KMS-11 (cell line): ENCODE measurements around the gene GRID1.

ENCODE experiments used
- H2AFZ ChIP-seq: fragments of 200-600 bp; sonication (generic); 2 replicates; pipeline ENCODE4 v1.6.1; 2016; ENCODE audit warnings: antibody characterized with exemption, mixed run types, low read depth
- H3K27ac ChIP-seq: fragments of 200-600 bp; sonication (generic); 2 replicates; pipeline ENCODE4 v1.6.1; 2016; ENCODE audit warnings: mild to moderate bottlenecking, mixed run types
- H3K27me3 ChIP-seq: fragments of 200-600 bp; sonication (generic); 2 replicates; pipeline ENCODE4 v1.6.1; 2017; ENCODE audit warnings: mild to moderate bottlenecking, low read depth, mixed run types, moderate library complexity; ENCODE audit not compliant: insufficient read depth
- H3K36me3 ChIP-seq: fragments of 200-600 bp; sonication (generic); 2 replicates; pipeline ENCODE4 v1.6.1; 2017; ENCODE audit warnings: mild to moderate bottlenecking, mixed run types; ENCODE audit not compliant: insufficient read depth
- H3K4me1 ChIP-seq: fragments of 200-600 bp; sonication (generic); 2 replicates; pipeline ENCODE4 v1.6.1; 2016; ENCODE audit warnings: mild to moderate bottlenecking, low read depth, mixed run types; ENCODE audit not compliant: poor library complexity, severe bottlenecking
- H3K4me2 ChIP-seq: fragments of 200-600 bp; sonication (generic); 2 replicates; pipeline ENCODE4 v1.7.0; 2016; ENCODE audit warnings: mild to moderate bottlenecking, mixed run types
- H3K4me3 ChIP-seq: fragments of 200-600 bp; sonication (generic); IDR thresholded peaks from 2 replicates; pipeline ENCODE4 v1.6.1; 2017; ENCODE audit warnings: low read depth, low read length, mixed read lengths; ENCODE audit not compliant: insufficient read depth
- H3K79me2 ChIP-seq: fragments of 200-600 bp; sonication (generic); 2 replicates; pipeline ENCODE4 v1.6.1; 2016; ENCODE audit warnings: low read depth, mixed run types; ENCODE audit not compliant: insufficient read depth
- H3K9ac ChIP-seq: fragments of 200-600 bp; sonication (generic); 2 replicates; pipeline ENCODE4 v1.6.1; 2016; ENCODE audit warnings: mild to moderate bottlenecking, mixed run types
- H4K20me1 ChIP-seq: fragments of 200-600 bp; sonication (generic); 2 replicates; pipeline ENCODE4 v1.6.1; 2016; ENCODE audit warnings: mild to moderate bottlenecking, mixed run types; ENCODE audit not compliant: insufficient read depth
- TF ChIP-seq, protein P1 (sequence below): fragments of 200-600 bp; sonication (generic); conservative IDR thresholded peaks from 2 replicates; pipeline ENCODE4 v1.6.1; 2017; ENCODE audit warnings: low read depth, mild to moderate bottlenecking, antibody characterized with exemption, low read length, moderate library complexity, mixed read lengths

Gene GRID1

DNA sequence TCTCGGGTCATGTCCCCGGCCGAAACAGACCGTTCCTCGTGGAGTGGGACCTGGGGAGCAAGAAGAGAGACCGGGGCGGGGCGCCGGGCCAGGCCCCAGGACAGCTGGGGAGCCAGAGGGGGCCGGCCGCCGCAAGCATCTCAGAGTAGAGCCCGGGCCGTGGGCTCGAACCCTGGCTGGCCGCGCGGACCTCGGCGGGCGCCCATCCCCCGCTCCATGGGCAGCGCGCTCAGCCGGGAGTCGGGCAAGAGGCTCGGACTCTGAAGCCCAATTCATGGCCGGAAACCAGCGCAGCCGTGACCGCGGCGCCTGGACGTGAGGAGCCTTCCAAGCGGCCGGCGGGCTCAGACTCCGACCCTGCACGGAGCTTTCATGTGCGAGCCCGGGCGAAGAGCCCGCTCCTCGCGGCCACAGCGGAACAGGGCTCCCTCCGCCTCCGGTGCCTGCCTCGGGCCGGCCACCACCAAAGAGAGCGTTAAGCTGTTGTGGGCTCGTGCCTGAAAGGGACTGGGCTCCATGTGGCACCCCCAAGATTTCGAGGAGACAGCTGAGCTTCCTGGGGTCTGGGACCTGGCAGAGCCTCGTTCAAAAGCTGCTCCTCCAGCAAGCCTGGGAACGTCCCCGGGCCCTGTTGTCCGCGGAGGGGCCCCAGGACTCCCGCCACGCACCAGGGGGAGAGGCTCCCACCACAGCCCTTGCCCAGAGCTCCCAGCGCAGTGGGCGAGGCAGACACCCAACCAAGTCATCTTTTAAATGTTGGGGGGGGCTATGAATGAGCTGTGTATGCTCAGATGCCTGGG is 757 bp upstream of the GRID1 start:
- Histone ChIP-seq H2AFZ (peak overlapping the region; percentile 87), H3K36me3 (no peaks in the 10 kb centered on the region), H3K9ac (peak overlapping the region; percentile 55; the same call in 1 of the 2 replicates), H3K27ac (no peak overlapping the region), H3K4me3 (no peak overlapping the region), H3K27me3 (no peaks in the 10 kb centered on the region), H3K4me1 (no peaks in the 10 kb centered on the region), H3K4me2 (peak overlapping the region; percentile 60), H3K79me2 (no peaks in the 10 kb centered on the region), H4K20me1 (no peaks in the 10 kb centered on the region)
- TF ChIP-seq, protein P1, sequence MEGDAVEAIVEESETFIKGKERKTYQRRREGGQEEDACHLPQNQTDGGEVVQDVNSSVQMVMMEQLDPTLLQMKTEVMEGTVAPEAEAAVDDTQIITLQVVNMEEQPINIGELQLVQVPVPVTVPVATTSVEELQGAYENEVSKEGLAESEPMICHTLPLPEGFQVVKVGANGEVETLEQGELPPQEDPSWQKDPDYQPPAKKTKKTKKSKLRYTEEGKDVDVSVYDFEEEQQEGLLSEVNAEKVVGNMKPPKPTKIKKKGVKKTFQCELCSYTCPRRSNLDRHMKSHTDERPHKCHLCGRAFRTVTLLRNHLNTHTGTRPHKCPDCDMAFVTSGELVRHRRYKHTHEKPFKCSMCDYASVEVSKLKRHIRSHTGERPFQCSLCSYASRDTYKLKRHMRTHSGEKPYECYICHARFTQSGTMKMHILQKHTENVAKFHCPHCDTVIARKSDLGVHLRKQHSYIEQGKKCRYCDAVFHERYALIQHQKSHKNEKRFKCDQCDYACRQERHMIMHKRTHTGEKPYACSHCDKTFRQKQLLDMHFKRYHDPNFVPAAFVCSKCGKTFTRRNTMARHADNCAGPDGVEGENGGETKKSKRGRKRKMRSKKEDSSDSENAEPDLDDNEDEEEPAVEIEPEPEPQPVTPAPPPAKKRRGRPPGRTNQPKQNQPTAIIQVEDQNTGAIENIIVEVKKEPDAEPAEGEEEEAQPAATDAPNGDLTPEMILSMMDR: no peak

DNA sequence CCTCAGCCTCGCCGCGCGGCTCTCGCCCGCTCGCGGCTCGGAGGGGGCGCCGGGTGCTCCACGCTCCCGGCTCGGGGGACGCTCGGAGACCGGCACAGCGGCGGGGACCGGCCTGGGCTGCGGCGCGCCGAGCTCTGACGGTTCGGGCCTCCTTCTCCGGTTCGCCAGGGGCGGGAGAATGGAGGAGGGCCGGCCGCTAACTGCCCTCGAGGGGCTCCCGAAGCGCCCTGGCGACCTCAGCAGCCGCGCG is 232 bp upstream of the GRID1 start:
- TF ChIP-seq, protein P1: no peak
- Histone ChIP-seq H3K4me3 (no peak overlapping the region), H4K20me1 (no peaks in the 10 kb centered on the region), H3K79me2 (no peaks in the 10 kb centered on the region), H2AFZ (peak overlapping the region; percentile 87), H3K4me1 (no peaks in the 10 kb centered on the region), H3K9ac (peak overlapping the region; percentile 55; the same call in 1 of the 2 replicates), H3K36me3 (no peaks in the 10 kb centered on the region), H3K27me3 (no peaks in the 10 kb centered on the region), H3K4me2 (peak overlapping the region; percentile 60), H3K27ac (no peak overlapping the region)

DNA sequence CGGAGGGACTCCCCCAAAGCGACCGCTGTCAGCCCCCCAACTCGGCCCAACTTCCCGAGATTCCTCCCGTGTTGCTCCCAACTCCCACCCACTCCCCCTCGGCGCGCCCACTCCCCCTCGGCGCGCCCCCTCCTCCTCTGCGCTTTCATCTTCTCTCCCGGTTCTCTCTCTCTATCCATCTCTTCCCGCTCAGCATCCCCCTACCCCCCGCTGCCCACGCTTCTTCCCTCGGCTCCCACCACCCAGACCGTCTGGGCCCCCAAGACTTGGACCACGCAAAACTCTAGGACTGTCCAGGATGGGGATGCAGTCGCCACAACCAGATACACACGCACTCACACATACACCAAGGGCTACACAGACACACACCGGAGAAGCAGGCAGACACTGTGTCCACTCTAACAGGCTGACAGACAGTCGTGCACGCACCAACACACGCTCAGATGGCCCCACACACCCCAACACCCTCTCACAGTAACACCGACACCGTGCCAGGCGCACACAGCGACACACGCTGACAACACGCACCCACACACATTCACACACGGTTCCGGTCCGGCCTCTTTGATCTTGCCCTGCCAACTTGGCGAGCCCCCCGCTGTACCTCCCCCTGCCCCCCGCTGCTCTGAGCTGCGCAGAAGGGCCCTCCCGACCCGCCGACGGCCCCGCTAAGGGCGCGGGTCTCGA is 1.1 kb downstream of the GRID1 start:
- Histone ChIP-seq H3K27me3 (no peaks in the 10 kb centered on the region), H3K4me1 (no peaks in the 10 kb centered on the region), H3K4me3 (no peak overlapping the region)

DNA sequence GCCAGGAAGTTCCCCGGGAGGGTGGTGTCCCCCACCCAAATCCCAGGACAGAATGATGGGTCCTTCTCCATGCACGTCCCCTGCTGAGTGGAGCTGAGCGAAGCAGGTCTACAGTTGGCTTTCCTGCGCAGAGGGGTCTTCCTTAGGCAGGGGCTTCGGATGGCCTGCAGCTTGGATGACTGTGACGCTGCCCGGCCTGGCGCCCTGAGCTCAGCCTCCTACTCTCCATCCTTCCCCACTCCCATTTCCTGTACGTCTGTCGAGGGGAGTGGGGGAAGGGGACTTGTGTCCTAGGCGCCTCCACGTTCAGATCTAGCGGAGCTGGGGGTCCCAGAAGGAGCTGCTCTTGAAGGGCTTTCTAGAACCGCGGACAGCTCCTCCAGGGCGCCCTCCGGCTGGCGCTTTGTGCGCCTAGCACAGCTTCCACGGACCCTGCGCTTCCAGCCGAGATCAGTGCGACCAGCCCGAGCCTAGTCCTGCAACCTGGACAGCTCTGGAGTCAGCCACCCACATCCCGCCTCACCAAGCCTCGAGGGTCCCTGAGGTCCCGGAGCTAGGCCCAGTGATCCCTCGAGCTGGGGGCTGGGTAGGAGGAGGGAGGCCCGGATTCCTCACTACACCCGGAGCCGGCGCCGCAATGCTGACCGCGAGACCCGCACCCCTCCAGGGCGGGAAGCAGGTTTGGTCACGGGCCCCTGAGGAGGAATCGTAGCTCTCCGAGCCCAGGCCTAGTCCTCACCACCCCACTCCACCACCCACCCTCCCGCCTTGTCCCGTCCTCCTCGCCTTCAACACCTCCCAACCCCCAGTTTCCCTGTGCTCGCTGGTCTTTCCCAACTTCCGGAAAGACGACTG is 1.9 kb downstream of the GRID1 start:
- H3K27ac ChIP-seq: no peak overlapping the region
- H3K4me3 ChIP-seq: no peak overlapping the region
- H4K20me1 ChIP-seq: no peaks in the 10 kb centered on the region
- TF ChIP-seq, protein P1: no peak
- H3K4me2 ChIP-seq: no peak overlapping the region
- no peaks in the 10 kb centered on the region for H3K79me2 ChIP-seq
- H3K9ac ChIP-seq: no peak overlapping the region
- H2AFZ ChIP-seq: no peak overlapping the region
- H3K27me3 ChIP-seq: no peaks in the 10 kb centered on the region
- H3K4me1 ChIP-seq: no peaks in the 10 kb centered on the region
- no peaks in the 10 kb centered on the region for H3K36me3 ChIP-seq

More for the DNA sequence above, 1.1 kb downstream of the GRID1 start:
- 0 out of 2 replicates have a peak overlapping the region, but pooled peaks have one; percentile 88 for H2AFZ ChIP-seq
- peak overlapping the region; percentile 36; the same call in 1 of the 2 replicates for H3K4me2 ChIP-seq
- no peaks in the 10 kb centered on the region for H4K20me1 ChIP-seq
- no peaks in the 10 kb centered on the region for H3K79me2 ChIP-seq
- no peak overlapping the region; the same call in 1 of the 2 replicates for H3K9ac ChIP-seq
- TF ChIP-seq, protein P1: no peak
- no peak overlapping the region for H3K27ac ChIP-seq
- no peaks in the 10 kb centered on the region for H3K36me3 ChIP-seq
